Cardiac septum (tissue), 1 donor: ENCODE measurements around the gene GPATCH1. TPM values are rescaled to one million over a fixed set of nuclear protein-coding genes. Genes with fewer than 3 reads are reported as not detected.

ENCODE experiments used
- DNase-seq: peaks from one replicate; pipeline ENCODE4 v3.0.0-alpha.2; 2020; ENCODE audit warnings: low spot score
- intact Hi-C: fragments of 100-400 bp; cut with DNase I; formaldehyde crosslinking; loops from one replicate; pipeline ENCODE4 v1.14.0; 2022
- total RNA-seq: library from RNA; stranded (reverse); fragmentation: NEBNext Ultra II Directional; extraction: Animal tissue kit (Norgen Biotek cat#: 25700); gene quantifications from one replicate; pipeline ENCODE4 v1.2.1, GENCODE V29; 2021
- donor health status: DM: no; HTN: no; CAD: no.

Gene GPATCH1
- total RNA-seq, 1 donor from 2014 or later = 5.2 TPM

GRCh38 chr19:33175156-33175782 is 94.3 kb downstream of the GPATCH1 start:
- peak; percentile 62 for DNase-seq
- intact Hi-C loops = loop anchor here (5.0 to 10.0 kb wide), 2 partner anchors 93 to 200 kb away; partner anchors contain the start of genes CEP89, FAAP24 and GPATCH1

GRCh38 chr19:33175886-33176669 is 95.1 kb downstream of the GPATCH1 start:
- intact Hi-C loops = loop anchor here (5.0 to 10.0 kb wide), 2 partner anchors 94 to 201 kb away; partner anchors contain the start of genes CEP89, FAAP24 and GPATCH1

DNA sequence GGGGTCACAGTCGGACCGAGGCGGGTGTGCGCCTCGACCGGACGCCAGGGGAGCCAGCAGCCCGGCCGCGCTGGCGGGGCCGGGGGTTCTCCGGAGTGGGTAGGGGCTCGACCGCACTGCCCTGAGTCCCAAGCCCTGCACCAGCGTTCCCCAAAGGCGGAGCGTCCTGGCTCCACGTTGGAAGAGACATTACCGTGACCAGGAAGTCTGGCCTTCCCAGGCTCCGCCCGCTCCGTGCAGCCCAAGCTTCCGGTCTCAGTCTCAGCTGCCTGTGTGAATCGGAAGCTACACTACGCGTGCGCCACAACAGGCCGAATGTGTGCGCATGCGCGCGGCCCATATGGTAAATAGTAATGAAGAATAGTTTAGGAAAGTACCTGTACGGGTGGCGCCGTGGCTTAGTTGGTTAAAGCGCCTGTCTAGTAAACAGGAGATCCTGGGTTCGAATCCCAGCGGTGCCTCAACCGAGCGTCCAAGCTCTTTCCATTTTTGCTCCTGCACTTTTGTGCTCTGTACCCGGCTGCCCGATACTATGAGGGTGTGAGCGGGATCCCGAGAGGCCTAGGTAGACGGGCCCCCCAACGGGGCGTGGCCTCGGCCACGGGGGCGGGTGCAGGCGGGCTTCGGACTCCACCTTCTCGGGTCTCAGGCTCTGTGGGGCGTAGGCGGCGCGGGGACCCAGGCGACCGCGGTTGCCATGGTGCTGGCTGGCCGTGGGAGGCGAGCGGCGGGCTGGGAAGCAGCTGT is 95.9 kb downstream of the GPATCH1 start:
- intact Hi-C loops = loop anchor here (5.0 to 10.0 kb wide), 2 partner anchors 95 to 202 kb away; partner anchors contain the start of genes CEP89, FAAP24 and GPATCH1

More at GRCh38 chr19:33175886-33176669, 95.1 kb downstream of the GPATCH1 start:
- peak; percentile 75 for DNase-seq

GRCh38 chr19:33177417-33177979 is 96.5 kb downstream of the GPATCH1 start:
- DNase-seq = no peak
- intact Hi-C loops = loop anchor here (5.0 to 10.0 kb wide), 2 partner anchors 95 to 203 kb away; partner anchors contain the start of genes CEP89, FAAP24 and GPATCH1

More for the DNA sequence above, 95.9 kb downstream of the GPATCH1 start:
- DNase-seq = peak; percentile 98

Other genes starting within 250 kb of the GPATCH1 start
- gene SLC7A9, start 211.4 kb upstream of the GPATCH1 start, total RNA-seq = not detected
- gene CEP89, start 109.2 kb upstream of the GPATCH1 start, total RNA-seq = 9.7 TPM
- gene FAAP24, start 108.9 kb upstream of the GPATCH1 start, total RNA-seq = 0.32 TPM
- gene RHPN2, start 16.3 kb upstream of the GPATCH1 start, total RNA-seq = 0.67 TPM
- not detected for gene WDR88, start 50.9 kb downstream of the GPATCH1 start, total RNA-seq
- 22.4 TPM for gene LRP3, start 113.1 kb downstream of the GPATCH1 start, total RNA-seq
- gene SLC7A10, start 144.7 kb downstream of the GPATCH1 start, total RNA-seq = not detected
- 2.3 TPM for gene CEBPA, start 221.4 kb downstream of the GPATCH1 start, total RNA-seq